GM18519 (cell line): Measurements from ENCODE around the gene ACOT11.
A peak's percentile ranks its signal among the peaks of the same experiment; 100 is the strongest.
"Not testable (repeated sequence)": the region's sequence is repeated elsewhere in the genome, so short reads cannot be mapped to it uniquely, and the experiment has no call there.

Source experiments
- ATAC-seq: cut with Tn5 transposase; IDR thresholded peaks from one replicate; pipeline ENCODE4 v1.9.1; 2021; ENCODE audit warnings: mild to moderate bottlenecking, moderate library complexity; ENCODE audit not compliant: unreplicated experiment, low FRiP score

ACOT11 gene

DNA sequence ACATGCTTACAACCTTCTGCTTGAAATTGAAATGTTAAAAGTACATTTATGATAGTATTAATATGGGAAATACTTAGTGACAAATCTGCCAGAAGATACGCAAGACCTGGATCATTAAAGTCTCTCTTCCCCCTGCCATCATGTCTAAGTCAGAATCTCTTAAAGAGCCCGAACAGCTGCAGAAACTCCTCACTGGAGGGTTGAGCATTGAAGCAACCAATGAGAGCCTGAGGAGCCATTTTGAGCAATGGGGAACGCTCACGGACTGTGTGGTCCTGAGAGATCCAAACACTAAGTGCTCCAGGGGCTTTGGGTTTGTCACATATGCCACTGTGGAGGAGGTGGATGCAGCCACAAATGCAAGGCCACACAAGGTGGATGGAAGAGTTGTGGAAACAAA lies 11.4 kb upstream of the ACOT11 start:
- not testable (repeated sequence) for ATAC-seq

DNA sequence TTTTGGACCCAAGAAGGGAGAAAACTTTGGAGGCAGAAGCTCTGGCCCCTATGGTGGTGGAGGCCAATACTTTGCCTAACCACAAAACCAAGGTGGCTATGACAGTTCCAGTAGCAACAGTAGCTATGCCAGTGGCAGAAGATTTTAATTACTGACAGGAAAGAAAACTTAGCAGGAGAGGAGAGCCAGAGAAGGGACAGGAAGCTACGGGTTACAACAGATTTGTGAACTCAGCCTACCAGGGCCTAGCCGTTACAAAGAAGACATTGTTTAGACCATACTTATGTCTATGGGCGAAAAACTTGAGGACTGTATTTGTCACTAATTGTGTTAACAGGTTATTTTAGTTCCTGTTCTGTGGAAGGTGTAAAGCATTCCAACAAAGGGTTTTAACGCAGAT lies 10.4 kb upstream of the ACOT11 start:
- ATAC-seq = no peak

- no peak for ATAC-seq
Measured at GRCh38 chr1:54538538-54538937, 9.5 kb upstream of the ACOT11 start.

DNA sequence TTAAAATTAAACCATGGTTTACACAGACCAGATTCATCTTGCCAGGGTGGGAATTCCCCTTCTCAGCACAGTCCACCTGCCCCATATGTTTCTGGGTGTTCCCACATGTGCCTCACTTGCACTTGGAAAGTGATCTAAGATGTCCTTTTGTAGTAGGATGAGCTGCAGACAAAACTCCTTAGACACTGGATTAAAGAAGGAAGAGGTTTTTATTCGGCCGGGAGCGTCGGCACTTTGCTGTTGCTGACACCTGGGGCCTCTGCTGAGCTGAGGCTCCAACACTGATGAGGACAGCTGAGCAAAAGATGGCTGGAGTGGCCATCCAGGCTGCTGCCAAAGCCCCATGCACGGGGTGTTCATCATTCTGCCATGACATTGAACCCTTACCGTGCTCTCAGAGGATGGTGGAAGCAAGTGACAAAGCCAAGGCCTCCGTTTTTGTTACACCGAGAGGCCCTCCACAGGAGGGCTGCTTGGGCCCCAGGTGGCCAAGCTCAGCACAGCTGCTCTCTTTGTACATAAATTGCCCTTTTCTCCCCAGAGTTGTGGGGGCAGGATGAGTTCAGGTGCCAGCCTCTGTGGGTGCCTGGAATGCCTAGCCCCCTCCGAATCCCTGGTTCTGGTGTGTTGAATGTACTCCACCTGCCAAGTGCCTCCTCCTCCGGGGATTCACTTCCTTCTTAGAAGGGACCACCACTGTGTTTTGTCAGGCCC lies 7.3 kb upstream of the ACOT11 start:
- ATAC-seq = no peak

GRCh38 chr1:54542120-54542961 lies 5.7 kb upstream of the ACOT11 start:
- peak; percentile 48 for ATAC-seq

DNA sequence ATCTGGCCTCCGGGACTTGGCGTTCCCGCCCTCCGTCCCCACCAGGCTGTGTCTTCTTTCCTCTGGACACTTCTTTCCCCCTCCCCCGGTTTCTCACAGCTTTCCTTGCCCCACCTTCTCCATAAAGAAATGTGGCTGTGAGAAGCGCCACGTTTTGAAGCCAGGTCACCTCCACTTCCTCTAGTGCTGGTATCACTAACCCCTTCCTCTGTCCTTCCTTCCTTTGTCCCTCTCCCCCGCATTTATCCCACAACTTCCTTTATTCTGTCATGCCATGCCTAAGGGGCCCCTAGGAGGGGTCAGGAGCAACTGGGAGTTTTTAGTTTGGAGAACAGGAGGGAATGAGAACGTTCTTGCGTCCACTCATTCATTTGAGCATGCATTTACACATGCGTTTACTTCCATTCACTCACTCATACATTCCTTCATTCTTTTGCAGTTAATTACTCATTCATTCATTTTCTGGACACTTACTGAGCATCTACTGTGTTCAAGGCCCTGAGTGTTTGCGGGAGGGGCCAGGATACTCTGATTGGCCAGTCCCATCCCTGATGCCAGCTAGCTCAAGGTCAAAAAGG lies 5.0 kb upstream of the ACOT11 start:
- no peak for ATAC-seq

GRCh38 chr1:54543729-54544496 lies 4.1 kb upstream of the ACOT11 start:
- no peak for ATAC-seq

DNA sequence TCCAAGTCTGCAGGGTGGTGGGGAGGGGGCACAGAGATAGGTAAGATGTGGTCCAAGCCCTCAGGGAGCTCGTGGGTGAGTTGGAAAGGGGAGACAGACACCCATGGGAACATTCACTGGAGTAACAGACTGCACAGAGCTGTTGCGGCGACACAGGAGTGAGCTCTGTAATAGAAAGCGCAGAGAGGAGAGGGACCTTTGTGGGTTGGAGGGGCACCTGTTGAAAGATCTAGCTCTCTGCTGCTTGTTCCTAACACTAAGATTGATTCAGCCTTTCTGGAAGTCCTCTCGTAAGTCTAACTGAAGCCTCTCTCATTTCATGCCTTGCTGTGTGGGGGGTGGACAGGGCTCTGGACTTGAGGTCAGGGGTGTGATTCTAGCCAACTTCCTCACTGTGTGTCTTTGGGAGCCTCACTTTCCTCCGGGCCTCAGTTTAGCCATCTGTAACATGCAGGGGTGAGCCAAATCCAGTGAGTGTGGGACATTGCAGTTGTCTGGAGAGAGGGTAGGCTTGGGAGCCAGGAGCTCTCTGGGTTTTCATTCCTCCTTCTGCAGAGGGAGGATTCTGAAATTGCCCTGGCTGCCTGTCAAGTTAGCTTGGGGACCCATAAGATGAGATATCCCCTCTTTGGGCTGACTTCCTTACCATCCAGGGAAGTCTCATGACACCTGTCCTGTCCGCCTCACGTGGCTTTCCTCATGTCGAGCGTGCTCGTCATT lies 2.0 kb upstream of the ACOT11 start:
- ATAC-seq = no peak

GRCh38 chr1:54546651-54547401 lies 1.2 kb upstream of the ACOT11 start:
- no peak for ATAC-seq

GRCh38 chr1:54548389-54549044 lies 489 bp downstream of the ACOT11 start:
- no peak for ATAC-seq

- ATAC-seq = no peak
Measured at GRCh38 chr1:54549181-54549924, 1.3 kb downstream of the ACOT11 start.

DNA sequence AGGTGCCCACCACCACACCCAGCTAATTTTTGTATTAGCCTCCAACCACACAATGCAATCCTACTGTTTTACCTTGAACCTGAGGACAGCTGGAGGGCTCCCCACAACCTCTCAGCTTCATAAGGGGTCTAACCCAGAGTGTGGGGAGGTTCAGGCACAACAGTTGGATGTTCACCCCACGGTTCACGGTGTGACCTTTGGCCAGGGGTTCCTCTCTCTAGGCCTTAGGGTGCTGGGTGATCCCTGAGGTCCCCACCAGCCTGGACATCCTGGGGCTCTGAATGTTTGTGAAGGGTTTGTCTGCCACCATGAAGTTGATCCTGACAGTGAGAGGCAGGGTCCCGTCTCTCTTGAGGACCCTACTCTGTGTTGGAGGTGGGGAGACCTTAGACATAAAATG lies 3.9 kb downstream of the ACOT11 start:
- ATAC-seq = no peak

DNA sequence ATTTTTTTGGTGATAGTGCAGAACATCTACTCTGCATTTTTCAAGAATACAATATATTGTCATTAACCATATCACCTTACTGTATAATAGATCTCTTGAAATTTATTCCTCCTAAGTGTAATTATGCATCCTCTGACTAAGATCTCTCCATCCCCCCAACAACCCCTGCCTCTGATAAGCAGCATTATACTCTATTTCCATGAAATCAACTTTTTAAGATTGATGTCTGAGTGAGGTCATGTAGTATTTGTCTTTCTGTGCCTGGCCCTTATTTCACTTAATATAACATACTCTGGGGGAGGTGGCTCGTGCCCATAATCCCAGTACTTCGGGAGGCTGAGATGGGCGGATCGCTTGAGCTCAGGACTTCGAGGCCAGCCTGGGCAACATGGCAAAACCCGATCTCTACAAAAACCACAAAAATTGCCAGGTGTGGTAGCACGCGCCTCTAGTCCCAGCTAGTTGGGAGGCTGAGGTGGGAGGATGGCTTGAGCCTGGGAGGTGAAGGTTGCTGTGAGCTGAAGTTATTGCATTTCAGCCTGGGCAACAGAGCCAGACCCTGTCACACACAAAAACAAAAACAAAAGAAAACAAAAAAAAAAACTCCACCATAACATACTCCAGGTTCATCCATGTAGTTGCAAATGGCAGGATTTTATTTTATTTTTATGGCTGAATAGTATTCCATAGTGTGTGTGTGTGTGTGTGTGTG lies 5.7 kb downstream of the ACOT11 start:
- ATAC-seq = no peak

DNA sequence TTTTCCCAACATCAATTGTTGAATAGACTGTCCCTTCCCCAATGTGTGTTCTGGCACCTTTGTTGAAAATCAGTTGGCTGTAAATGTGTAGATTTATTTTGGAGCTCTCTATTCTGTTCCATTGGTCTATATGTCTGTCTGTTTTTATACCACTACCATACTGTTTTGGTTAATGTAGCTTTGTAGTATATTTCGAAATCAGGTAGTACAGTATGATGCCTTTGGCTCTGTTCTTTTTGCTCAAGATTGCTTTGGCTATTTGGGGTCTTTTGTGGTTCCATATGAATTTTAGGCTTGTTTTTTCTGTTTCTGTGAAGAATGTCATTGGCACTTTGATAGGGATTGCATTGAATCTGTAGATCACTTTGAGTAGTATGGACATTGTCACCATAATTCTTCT lies 8.1 kb downstream of the ACOT11 start:
- no peak for ATAC-seq

DNA sequence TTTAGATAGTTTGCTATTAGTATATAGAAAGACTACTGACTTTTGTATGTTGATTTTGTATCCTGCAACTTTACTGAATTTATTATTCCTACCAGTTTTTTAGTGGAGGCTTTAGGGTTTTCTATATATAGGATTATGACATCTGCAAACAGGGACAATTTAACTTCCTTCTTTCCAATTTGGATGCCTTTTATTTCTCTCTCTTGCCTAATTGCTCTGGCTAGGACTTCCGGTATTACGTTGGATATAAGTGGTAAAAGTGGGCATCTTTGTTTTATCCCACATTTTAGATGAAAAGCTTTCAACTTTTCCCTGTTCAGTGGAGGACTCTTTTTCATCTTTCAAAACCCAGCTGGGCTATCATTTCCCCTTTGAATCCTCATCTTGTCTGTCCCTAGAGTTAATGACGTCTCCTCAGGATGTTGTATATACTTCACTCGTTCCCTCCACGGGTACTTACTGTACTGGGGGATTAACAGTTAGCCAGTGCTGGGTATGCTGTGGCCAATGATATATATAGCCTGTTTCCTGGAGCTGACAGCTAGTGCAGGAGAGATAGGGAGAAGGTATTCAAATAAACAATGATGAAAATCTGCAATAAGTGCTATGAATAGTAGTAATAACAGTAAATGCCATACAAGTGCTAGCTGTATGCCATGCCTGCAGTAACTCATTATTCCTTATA lies 9.8 kb downstream of the ACOT11 start:
- no peak for ATAC-seq

- ATAC-seq = no peak
Measured at GRCh38 chr1:54558434-54559030, 10.5 kb downstream of the ACOT11 start.

GRCh38 chr1:54559111-54559548 lies 11.1 kb downstream of the ACOT11 start:
- no peak for ATAC-seq
